ENCODE data around the gene ATP6V0D1. TPM values are rescaled to one million over a fixed set of nuclear protein-coding genes. Genes with fewer than 3 reads are reported as not detected.

The ATP6V0D1 gene
- total and polyA plus RNA-seq, 2 experiments from 2014 or later, result 20.6 to 68.7 TPM

- TF ChIP-seq ZNF462 (CRISPR knock-in tag; IDR thresholded peaks at IDR 0.05), result no peak
These were observed 36.9 kb upstream of the ATP6V0D1 start (continued) for GRCh38 chr16:67517661-67518423.

GRCh38 chr16:67517155-67517445, 36.1 kb upstream of the ATP6V0D1 start:
- no peak for ATAC-seq
- H3K4me3 ChIP-seq, result no peak overlapping the region
- peaks cover 40% of the 10 kb centered on the region for H3K27me3 Mint-ChIP-seq (ENCODE audit: insufficient read depth, low read depth, poor library complexity)
- no peak for TF ChIP-seq ETS1 (IDR thresholded peaks at IDR 0.05)
- no peak for TF ChIP-seq ZNF462 (CRISPR knock-in tag; IDR thresholded peaks at IDR 0.05)
- TF ChIP-seq JUNB (IDR thresholded peaks at IDR 0.05; ENCODE audit: unreplicated experiment), result no peak
- no peak for TF ChIP-seq ZNF114 (CRISPR knock-in tag; IDR thresholded peaks at IDR 0.05)
- TF ChIP-seq CREB1 (CRISPR knock-in tag; IDR thresholded peaks at IDR 0.05; ENCODE audit: low read depth), result no peak

More at GRCh38 chr16:67517155-67517445, 36.1 kb upstream of the ATP6V0D1 start:
- Mint-ChIP-seq H3K9me3 (no peaks in the 10 kb centered on the region; the same call in 2 of the 3 replicates), H3K4me1 (no peaks in the 10 kb centered on the region; the same call in 2 of the 3 replicates), H3K27ac (no peak overlapping the region), H3K36me3 (ENCODE audit: low read depth) (no peaks in the 10 kb centered on the region), H3K4me3 (no peak overlapping the region)
- Histone ChIP-seq H4K20me1 (replicated peaks; ENCODE audit: insufficient read depth) (no peaks in the 10 kb centered on the region), H3K27me3 (ENCODE audit: insufficient read depth) (peaks cover 22% of the 10 kb centered on the region; the same call in 1 of the 2 replicates), H3K79me2 (replicated peaks; ENCODE audit: insufficient read depth) (no peaks in the 10 kb centered on the region), H2AFZ (no peak overlapping the region), H3K36me3 (ENCODE audit: insufficient read depth) (no peaks in the 10 kb centered on the region), H3K27ac (ENCODE audit: low read depth) (no peak overlapping the region), H3K4me2 (no peak overlapping the region), H3K9me2 (ENCODE audit: insufficient read depth) (no peaks in the 10 kb centered on the region), H3F3A (replicated peaks; ENCODE audit: low read depth) (no peaks in the 10 kb centered on the region), H3K4me1 (ENCODE audit: insufficient read depth) (no peaks in the 10 kb centered on the region)
- DNase-seq (ENCODE audit: low spot score), result no peak
